ENCODE data around the gene SLC25A45.

The SLC25A45 gene

GRCh38 chr11:65382804-65383368 lies 440 bp upstream of the SLC25A45 start:
- no peaks in the 10 kb centered on the region for H3K36me3 ChIP-seq (ENCODE audit: control insufficient read depth, insufficient read depth, low read length)
- H3K4me3 ChIP-seq (ENCODE audit: low read length): no peak overlapping the region
- WGBS (ENCODE audit: insufficient coverage, insufficient read length): no CpG with 5 or more reads among the region's 12 CpGs
- no peaks in the 10 kb centered on the region for H3K27me3 ChIP-seq (ENCODE audit: control insufficient read depth, insufficient read depth, low read length)
- peaks cover 5% of the 10 kb centered on the region; the same call in 1 of the 2 replicates for H3K4me1 ChIP-seq (ENCODE audit: control insufficient read depth, insufficient read depth, low read length)
- no peak for DNase-seq (ENCODE audit: low read depth, low spot score)
- H3K27ac ChIP-seq (ENCODE audit: low read length): no peak overlapping the region
- H3K9me3 ChIP-seq (ENCODE audit: control insufficient read depth, insufficient read depth, low read length): no peaks in the 10 kb centered on the region

GRCh38 chr11:65381716-65382032 lies 772 bp downstream of the SLC25A45 start:
- no peaks in the 10 kb centered on the region for H3K9me3 ChIP-seq (ENCODE audit: control insufficient read depth, insufficient read depth, low read length)
- no peak overlapping the region for H3K4me3 ChIP-seq (ENCODE audit: low read length)
- no peaks in the 10 kb centered on the region for H3K27me3 ChIP-seq (ENCODE audit: control insufficient read depth, insufficient read depth, low read length)
- WGBS (ENCODE audit: insufficient coverage, insufficient read length): no CpG with 5 or more reads among the region's 6 CpGs
- DNase-seq (ENCODE audit: low read depth, low spot score): no peak
- no peaks in the 10 kb centered on the region for H3K36me3 ChIP-seq (ENCODE audit: control insufficient read depth, insufficient read depth, low read length)
- H3K27ac ChIP-seq (ENCODE audit: low read length): no peak overlapping the region
- peaks cover 5% of the 10 kb centered on the region; the same call in 1 of the 2 replicates for H3K4me1 ChIP-seq (ENCODE audit: control insufficient read depth, insufficient read depth, low read length)

GRCh38 chr11:65380460-65381119 lies 1.9 kb downstream of the SLC25A45 start:
- H3K36me3 ChIP-seq (ENCODE audit: control insufficient read depth, insufficient read depth, low read length): no peaks in the 10 kb centered on the region
- no peaks in the 10 kb centered on the region for H3K9me3 ChIP-seq (ENCODE audit: control insufficient read depth, insufficient read depth, low read length)
- no peaks in the 10 kb centered on the region for H3K27me3 ChIP-seq (ENCODE audit: control insufficient read depth, insufficient read depth, low read length)
- no peak overlapping the region for H3K27ac ChIP-seq (ENCODE audit: low read length)
- no peak overlapping the region for H3K4me3 ChIP-seq (ENCODE audit: low read length)
- peaks cover 5% of the 10 kb centered on the region; the same call in 1 of the 2 replicates for H3K4me1 ChIP-seq (ENCODE audit: control insufficient read depth, insufficient read depth, low read length)
- WGBS (ENCODE audit: insufficient coverage, insufficient read length): no CpG with 5 or more reads among the region's 16 CpGs
- DNase-seq (ENCODE audit: low read depth, low spot score): no peak

GRCh38 chr11:65379698-65380459 lies 2.6 kb downstream of the SLC25A45 start:
- DNase-seq (ENCODE audit: low read depth, low spot score): no peak
- Histone ChIP-seq H3K36me3 (ENCODE audit: control insufficient read depth, insufficient read depth, low read length) (no peaks in the 10 kb centered on the region), H3K9me3 (ENCODE audit: control insufficient read depth, insufficient read depth, low read length) (no peaks in the 10 kb centered on the region), H3K27ac (ENCODE audit: low read length) (no peak overlapping the region), H3K4me1 (ENCODE audit: control insufficient read depth, insufficient read depth, low read length) (peaks cover 5% of the 10 kb centered on the region; the same call in 1 of the 2 replicates), H3K4me3 (ENCODE audit: low read length) (no peak overlapping the region), H3K27me3 (ENCODE audit: control insufficient read depth, insufficient read depth, low read length) (no peaks in the 10 kb centered on the region)
- WGBS (ENCODE audit: insufficient coverage, insufficient read length): no CpG with 5 or more reads among the region's 13 CpGs

- H3K27ac ChIP-seq (ENCODE audit: low read length): no peak overlapping the region
Measured at GRCh38 chr11:65378928-65379638, 3.4 kb downstream of the SLC25A45 start.

GRCh38 chr11:65378208-65378927 lies 4.1 kb downstream of the SLC25A45 start:
- Histone ChIP-seq H3K27me3 (ENCODE audit: control insufficient read depth, insufficient read depth, low read length) (no peaks in the 10 kb centered on the region), H3K4me1 (ENCODE audit: control insufficient read depth, insufficient read depth, low read length) (peaks cover 5% of the 10 kb centered on the region; the same call in 1 of the 2 replicates), H3K36me3 (ENCODE audit: control insufficient read depth, insufficient read depth, low read length) (no peaks in the 10 kb centered on the region), H3K9me3 (ENCODE audit: control insufficient read depth, insufficient read depth, low read length) (no peaks in the 10 kb centered on the region), H3K27ac (ENCODE audit: low read length) (no peak overlapping the region), H3K4me3 (ENCODE audit: low read length) (no peak overlapping the region)
- WGBS (ENCODE audit: insufficient coverage, insufficient read length): no CpG with 5 or more reads among the region's 19 CpGs
- no peak for DNase-seq (ENCODE audit: low read depth, low spot score)

More at GRCh38 chr11:65378928-65379638, 3.4 kb downstream of the SLC25A45 start:
- Histone ChIP-seq H3K9me3 (ENCODE audit: control insufficient read depth, insufficient read depth, low read length) (no peaks in the 10 kb centered on the region), H3K36me3 (ENCODE audit: control insufficient read depth, insufficient read depth, low read length) (no peaks in the 10 kb centered on the region), H3K27me3 (ENCODE audit: control insufficient read depth, insufficient read depth, low read length) (no peaks in the 10 kb centered on the region), H3K4me3 (ENCODE audit: low read length) (no peak overlapping the region), H3K4me1 (ENCODE audit: control insufficient read depth, insufficient read depth, low read length) (peaks cover 5% of the 10 kb centered on the region; the same call in 1 of the 2 replicates)
- DNase-seq (ENCODE audit: low read depth, low spot score): no peak
- no CpG with 5 or more reads among the region's 14 CpGs for WGBS (ENCODE audit: insufficient coverage, insufficient read length)

GRCh38 chr11:65377777-65378176 lies 4.7 kb downstream of the SLC25A45 start:
- no peak overlapping the region for H3K27ac ChIP-seq (ENCODE audit: low read length)
- no peaks in the 10 kb centered on the region for H3K36me3 ChIP-seq (ENCODE audit: control insufficient read depth, insufficient read depth, low read length)
- WGBS (ENCODE audit: insufficient coverage, insufficient read length): no CpG with 5 or more reads among the region's 8 CpGs
- peaks cover 5% of the 10 kb centered on the region; the same call in 1 of the 2 replicates for H3K4me1 ChIP-seq (ENCODE audit: control insufficient read depth, insufficient read depth, low read length)
- H3K4me3 ChIP-seq (ENCODE audit: low read length): no peak overlapping the region
- no peak for DNase-seq (ENCODE audit: low read depth, low spot score)
- H3K27me3 ChIP-seq (ENCODE audit: control insufficient read depth, insufficient read depth, low read length): no peaks in the 10 kb centered on the region
- no peaks in the 10 kb centered on the region for H3K9me3 ChIP-seq (ENCODE audit: control insufficient read depth, insufficient read depth, low read length)

- no peaks in the 10 kb centered on the region for H3K36me3 ChIP-seq (ENCODE audit: control insufficient read depth, insufficient read depth, low read length)
- H3K4me1 ChIP-seq (ENCODE audit: control insufficient read depth, insufficient read depth, low read length): peaks cover 1% of the 10 kb centered on the region; the same call in 1 of the 2 replicates
- no CpG with 5 or more reads among the region's 8 CpGs for WGBS (ENCODE audit: insufficient coverage, insufficient read length)
- H3K27ac ChIP-seq (ENCODE audit: low read length): no peak overlapping the region
- no peak for DNase-seq (ENCODE audit: low read depth, low spot score)
- no peaks in the 10 kb centered on the region for H3K27me3 ChIP-seq (ENCODE audit: control insufficient read depth, insufficient read depth, low read length)
- H3K9me3 ChIP-seq (ENCODE audit: control insufficient read depth, insufficient read depth, low read length): no peaks in the 10 kb centered on the region
- H3K4me3 ChIP-seq (ENCODE audit: low read length): no peak overlapping the region
Measured at GRCh38 chr11:65377036-65377435, 5.4 kb downstream of the SLC25A45 start.

GRCh38 chr11:65376138-65376713 lies 6.2 kb downstream of the SLC25A45 start:
- H3K36me3 ChIP-seq (ENCODE audit: control insufficient read depth, insufficient read depth, low read length): no peaks in the 10 kb centered on the region
- WGBS (ENCODE audit: insufficient coverage, insufficient read length): no CpG with 5 or more reads among the region's 16 CpGs
- DNase-seq (ENCODE audit: low read depth, low spot score): no peak

More at GRCh38 chr11:65376138-65376713, 6.2 kb downstream of the SLC25A45 start:
- Histone ChIP-seq H3K4me1 (ENCODE audit: control insufficient read depth, insufficient read depth, low read length) (no peaks in the 10 kb centered on the region), H3K27me3 (ENCODE audit: control insufficient read depth, insufficient read depth, low read length) (no peaks in the 10 kb centered on the region), H3K27ac (ENCODE audit: low read length) (no peak overlapping the region), H3K4me3 (ENCODE audit: low read length) (no peak overlapping the region), H3K9me3 (ENCODE audit: control insufficient read depth, insufficient read depth, low read length) (no peaks in the 10 kb centered on the region)
